ENCODE data around the gene WIPI1.
"Not testable (repeated sequence)": the region's sequence is repeated elsewhere in the genome, so short reads cannot be mapped to it uniquely, and the experiment has no call there.

WIPI1 gene

DNA sequence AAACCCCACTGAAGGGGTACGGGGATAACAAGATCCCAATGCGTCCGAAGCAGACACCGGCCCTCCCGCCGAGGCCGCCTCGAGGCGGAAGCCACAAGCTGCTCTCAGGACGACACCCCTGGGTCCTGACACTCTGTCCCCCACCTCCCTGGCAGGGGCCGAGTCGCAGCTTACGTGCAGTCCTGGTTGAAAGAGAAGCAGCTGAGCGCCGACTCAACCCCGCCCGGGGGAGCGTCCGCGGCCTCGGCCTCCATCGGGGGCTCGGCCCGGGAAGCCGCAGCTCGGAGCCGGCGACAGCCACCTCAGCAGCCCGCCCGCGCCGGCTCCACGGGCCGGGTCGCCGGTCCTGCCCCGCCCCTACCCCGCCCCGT is at the start of gene WIPI1:
Gene WIPI1 (minus strand): TSS at position 329 of the 371 bp plus-strand sequence. CDS start 75 bp downstream, at position 254.
- FAIRE-seq = no peak

DNA sequence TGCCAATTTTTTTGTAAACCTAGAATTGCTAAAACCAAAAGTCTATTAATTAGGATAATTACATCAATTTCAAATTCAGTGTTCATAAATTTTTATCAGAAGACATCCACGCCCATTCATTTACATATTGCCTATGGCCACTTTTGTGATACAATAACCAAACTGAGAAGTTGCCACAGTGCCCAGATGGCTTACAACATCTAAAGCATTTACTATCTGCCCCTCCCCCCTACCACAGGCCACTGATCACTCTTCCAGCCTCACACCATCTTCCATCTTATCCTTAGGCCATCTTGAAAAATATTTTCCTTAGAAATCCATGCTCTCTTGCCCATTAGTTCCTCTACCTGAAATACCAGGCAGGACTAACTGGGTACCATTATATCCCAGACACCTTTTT is 48.7 kb upstream of the WIPI1 start:
- FAIRE-seq = no peak

DNA sequence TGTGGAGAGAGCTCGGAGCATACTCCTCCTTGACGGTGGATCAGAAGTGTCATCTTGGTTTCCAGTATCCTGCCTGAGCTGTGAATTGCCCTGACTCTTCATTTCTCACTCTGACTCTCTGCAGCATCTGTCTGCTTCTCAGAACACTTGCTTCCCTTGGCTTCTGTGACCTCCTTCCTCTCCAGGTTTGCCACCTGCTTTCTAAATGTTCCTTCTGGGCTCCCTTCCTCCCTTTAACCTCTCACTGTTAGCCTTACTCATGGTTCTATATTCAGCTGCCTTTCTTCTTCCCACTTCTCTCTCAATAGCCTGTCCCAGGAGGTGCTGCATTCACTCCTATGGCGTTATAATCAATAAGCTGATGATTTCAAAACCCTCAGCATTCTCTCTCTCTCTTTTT is 43.8 kb upstream of the WIPI1 start:
- FAIRE-seq = no peak

- FAIRE-seq = no peak
Observed at GRCh38 chr17:68499587-68499986, 42.3 kb upstream of the WIPI1 start.

GRCh38 chr17:68498479-68499326 is 41.4 kb upstream of the WIPI1 start:
- no peak for FAIRE-seq

GRCh38 chr17:68497885-68498319 is 40.6 kb upstream of the WIPI1 start:
- FAIRE-seq = no peak

- FAIRE-seq = no peak
Observed at GRCh38 chr17:68495081-68495480, 37.8 kb upstream of the WIPI1 start.

- FAIRE-seq = not testable (repeated sequence)
Observed at GRCh38 chr17:68492394-68493054, 35.2 kb upstream of the WIPI1 start.

DNA sequence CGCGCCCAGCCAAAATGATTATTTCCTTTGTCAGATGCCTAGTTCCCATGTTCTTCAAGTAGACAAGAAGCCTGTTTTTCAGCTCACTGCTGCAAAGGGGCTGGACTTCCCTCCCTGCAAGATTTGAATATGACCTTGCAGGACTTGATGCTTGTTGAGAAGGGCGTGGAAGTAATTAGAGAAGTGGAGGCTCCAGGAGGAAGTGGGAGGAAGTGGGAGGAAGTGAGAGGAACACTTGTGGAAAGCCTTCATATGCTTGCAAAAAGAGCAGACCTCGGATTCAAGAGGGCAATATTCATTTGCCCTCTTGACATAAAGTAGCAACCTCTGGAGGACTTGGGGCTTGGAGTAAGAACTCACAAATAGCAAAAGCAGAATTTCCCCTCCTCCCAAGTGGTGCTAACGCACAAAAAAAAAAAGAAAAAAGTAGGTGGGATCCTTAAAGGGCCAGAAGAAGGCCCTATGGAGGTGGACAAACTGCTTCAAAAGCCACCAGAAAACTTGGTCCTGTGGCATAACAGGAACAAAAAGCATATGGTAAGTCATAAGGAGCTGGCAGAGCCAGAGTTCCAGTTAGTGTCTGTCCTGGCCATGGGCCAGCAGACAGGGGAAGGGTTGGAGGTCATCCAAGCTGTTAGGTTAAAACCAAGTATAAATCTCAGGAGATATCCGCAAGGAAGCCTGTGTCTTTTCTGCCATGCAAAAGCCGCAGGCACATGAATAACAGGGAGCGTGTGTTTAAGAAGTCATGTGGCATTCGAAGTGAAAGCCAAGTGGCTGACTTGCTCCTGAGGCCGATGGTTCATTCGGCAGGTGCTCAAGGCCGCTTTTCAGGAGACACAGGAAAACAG is 34.3 kb upstream of the WIPI1 start:
- FAIRE-seq = no peak

- FAIRE-seq = no peak
Observed at GRCh38 chr17:68489919-68490318, 32.6 kb upstream of the WIPI1 start.

GRCh38 chr17:68484458-68484857 is 27.2 kb upstream of the WIPI1 start:
- FAIRE-seq = no peak

- FAIRE-seq = no peak
Observed at GRCh38 chr17:68482576-68483041, 25.3 kb upstream of the WIPI1 start.

DNA sequence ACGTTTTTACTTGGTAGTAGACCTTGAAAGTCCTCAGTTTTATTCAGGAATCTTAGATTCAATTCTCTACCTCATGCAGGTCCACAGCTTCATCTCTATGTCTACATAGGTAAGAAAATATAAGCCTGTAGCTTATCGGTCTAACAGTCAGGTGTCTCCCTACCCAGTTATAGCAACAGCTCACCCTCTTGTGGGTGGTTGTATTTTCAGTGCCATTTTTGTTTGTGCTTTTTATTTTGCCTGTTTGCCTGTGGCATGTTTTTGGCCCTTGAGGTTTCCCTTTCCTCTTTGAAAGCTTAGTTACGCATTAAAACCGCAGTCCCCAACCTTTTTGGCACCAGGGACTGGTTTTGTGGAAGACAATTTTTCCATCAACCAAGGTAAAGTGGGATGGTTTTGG is 23.6 kb upstream of the WIPI1 start:
- FAIRE-seq = no peak

- FAIRE-seq = no peak
Observed at GRCh38 chr17:68470961-68471360, 13.7 kb upstream of the WIPI1 start.

DNA sequence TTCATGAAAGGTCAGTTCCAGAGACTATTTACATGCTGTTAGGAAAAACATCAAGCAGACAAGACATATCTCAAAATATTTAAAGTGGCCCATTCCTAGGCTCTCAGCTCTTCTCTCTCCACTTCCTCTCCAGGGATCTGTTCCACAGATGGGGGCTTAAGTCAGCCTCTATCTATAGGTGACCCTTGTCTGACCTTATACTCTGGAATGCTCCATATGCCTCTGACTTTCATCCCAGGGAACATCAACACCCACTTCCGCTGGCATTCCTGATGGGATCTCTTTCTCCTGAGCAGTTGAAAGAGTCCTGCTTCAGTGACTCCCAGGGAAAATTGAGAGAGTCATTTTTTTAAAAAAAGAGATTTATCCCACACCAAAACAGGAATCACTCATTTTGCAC is 11.5 kb upstream of the WIPI1 start:
- FAIRE-seq = no peak

- FAIRE-seq = no peak
Observed at GRCh38 chr17:68468334-68468733, 11.0 kb upstream of the WIPI1 start.

DNA sequence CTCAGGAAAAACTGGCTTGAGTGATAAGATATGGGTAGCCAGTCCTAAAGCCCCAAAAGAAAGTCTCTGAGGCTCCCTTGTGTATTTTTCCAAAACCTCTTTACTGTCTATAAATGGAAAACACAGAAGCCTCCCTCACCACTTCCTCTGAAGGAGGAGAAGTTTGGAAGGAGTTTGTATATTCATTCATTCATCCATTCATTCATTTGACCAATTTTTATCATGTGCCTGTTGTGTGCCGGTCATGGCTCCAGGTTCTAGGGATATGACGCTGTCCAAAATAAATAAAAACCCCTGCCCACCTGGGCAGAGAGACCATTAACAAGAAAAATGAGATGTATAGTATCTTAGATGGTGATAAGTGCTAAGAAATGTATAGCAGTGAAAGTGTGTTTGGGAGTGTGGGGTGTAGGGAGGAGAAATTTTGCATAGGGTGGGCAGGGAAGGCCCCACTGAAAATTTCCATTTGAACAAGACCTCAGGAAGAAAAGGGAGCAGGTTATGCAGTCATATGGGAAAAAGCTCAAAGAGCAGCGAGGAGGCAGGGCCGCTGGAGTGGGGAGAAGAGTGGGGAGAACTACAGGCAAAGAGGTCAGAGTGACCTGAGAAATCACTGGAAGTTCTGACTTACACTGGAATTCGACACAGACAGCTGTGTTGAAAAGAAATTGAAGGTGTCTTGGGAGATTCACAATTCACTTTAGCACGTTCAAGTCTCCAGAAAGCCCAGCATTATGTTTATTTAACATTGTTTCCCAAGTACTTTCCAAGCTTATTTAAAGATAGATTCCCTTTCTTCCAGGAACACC is 6.1 kb upstream of the WIPI1 start:
- no peak for FAIRE-seq

DNA sequence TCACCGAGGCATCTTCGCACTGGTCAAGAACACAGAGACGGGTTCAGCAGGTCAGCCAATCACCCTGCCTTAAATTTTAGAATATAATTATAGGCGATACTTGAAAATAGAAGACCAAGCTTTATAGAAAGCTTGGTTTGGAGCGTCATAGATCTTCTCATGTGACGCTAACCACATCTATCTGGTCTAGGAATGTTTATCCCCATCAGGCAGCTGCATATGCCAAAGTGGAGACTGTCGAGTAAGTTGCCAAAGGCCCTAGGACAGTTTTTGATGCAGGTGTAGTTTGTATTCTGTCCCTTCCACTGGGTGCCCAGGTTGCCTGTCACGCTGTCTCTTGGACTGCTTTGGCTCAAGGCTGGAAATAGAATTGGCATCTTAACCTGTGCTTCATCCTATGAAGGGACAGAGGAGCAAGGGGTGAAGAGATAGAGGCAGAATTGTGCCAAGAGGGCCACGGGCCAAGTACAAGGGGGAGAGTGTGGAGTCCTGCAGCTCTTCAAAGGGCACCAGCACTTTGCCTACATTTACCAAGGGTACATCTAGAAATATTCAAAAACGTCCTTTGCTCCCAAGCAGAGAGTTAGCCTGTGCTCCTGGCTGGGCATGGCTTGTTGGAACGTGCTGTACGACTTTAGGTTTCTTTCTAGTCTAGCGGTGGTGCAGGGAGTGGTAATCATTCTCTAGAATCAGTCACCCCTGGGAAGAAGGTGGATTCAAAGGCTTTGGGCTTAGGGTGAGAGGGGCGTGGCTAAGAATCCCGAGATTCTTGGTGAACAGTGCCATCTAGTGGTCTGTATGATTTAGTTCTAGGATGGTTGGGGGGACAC is 5.3 kb upstream of the WIPI1 start:
- peak; percentile 34 for FAIRE-seq

DNA sequence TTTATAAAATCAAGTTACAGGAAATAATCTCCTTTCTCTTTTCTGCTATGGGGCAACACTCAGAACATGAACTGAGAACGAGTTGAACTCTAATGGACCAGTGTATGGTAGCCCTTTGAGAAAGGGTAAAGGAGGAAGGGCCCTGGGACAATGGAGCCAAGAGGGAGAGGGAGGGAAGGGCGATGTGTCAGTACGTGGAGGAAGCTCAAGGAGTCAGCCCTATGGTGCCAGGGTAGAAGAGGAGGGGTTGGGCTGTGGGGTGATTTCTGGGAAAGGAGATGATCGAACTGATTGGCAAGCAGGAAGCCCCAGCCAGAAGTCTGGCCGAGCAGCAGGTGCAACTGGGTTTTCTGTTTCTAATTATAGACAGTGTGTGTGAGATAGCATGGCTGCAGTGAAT is 4.3 kb upstream of the WIPI1 start:
- no peak for FAIRE-seq

DNA sequence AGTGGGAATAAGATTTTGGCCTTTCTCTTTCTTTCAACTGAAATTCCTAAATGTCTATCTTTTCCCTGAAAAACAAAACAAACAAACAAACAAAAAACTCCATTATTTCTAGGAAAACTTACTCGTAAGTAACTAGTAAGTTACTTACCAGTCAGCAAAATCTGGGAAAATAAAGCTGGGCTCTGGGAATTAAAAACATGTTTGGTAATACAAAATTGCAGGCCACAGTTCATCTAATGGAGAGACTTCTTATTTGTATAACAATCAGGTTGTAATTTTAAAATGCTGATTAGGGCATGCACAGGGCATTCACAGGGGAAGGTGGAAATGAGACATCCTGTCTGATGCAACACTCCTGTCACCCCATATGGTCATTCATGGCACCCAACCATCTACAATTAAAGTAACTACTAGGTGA is 3.8 kb upstream of the WIPI1 start:
- no peak for FAIRE-seq

DNA sequence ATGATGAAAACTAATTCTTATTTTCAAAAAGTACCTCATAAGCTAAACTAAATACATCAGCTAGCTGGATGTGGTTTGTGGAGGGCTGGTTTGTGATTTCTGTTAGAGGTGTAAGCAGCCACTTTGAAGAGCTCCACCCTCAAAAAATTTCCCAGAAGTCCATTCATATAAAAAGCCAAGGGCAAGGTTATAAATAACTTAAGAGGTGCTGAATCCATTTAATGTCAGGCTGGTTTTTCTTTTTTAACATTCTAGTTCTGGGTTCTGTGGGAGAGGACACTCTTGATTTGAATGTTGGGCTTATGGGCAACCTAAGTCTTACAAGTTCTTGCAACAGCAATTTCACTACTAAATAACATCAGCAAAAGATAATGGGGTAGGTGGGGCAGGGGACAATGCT is 3.4 kb upstream of the WIPI1 start:
- no peak for FAIRE-seq

DNA sequence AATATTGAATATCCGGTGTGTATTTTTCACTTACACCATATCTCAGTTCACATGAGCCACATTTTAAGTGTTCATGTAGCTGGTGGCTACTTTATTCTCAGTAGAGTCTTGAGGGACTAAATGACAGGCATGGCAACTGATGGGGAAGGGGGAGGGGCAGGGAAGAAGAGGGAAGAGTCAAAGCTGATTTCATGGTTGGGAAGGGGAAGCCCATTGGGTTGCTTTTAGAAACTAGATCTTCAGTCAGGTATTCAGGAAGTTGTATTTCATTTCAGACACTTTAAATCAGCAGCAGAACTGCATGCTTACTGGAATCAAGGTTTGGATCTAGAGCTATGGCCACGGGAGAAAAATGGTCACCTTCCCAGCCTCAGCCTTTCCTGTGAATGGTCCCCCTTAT is 2.9 kb upstream of the WIPI1 start:
- no peak for FAIRE-seq

All from A204.1 (cell line).